K562 (cell line): ENCODE measurements around the gene F2RL2.

Experiments
- JUN ChIP-seq, 2 experiments: sonication (generic) in 1 of 2; formaldehyde crosslinking in 1 of 2; IDR thresholded peaks; 2 replicates each; pipeline versions ENCODE4 v1.6.1 to v1.8.0; 2012 to 2022; ENCODE audit warnings: borderline replicate concordance in 2 of 2, mild to moderate bottlenecking in 2 of 2, improper control_type of control experiment in 1 of 2, low read depth in 1 of 2, low read length in 1 of 2, missing genetic modification reagents in 1 of 2
- LEF1 ChIP-seq: fragments of 450-650 bp; IDR thresholded peaks from 2 replicates; pipeline ENCODE4 v1.6.1; 2016; ENCODE audit warnings: mild to moderate bottlenecking
- RAD21 ChIP-seq, 2 experiments: fragments of 250-450 bp in 1 of 2; fragments of 450-650 bp in 1 of 2; sonication (Bioruptor Pico) in 1 of 2; formaldehyde crosslinking in 1 of 2; IDR thresholded peaks in 1 of 2; conservative IDR thresholded peaks in 1 of 2; 2 replicates each; pipeline versions ENCODE4 v1.4.0 to v1.8.0; 2020 to 2022; ENCODE audit warnings: mild to moderate bottlenecking in 2 of 2, moderate library complexity in 1 of 2
- SP2 ChIP-seq: IDR thresholded peaks from 2 replicates; pipeline ENCODE4 v1.6.1; 2011; ENCODE audit warnings: mild to moderate bottlenecking, low read depth, low read length, moderate library complexity; ENCODE audit not compliant: poor library complexity, severe bottlenecking; ENCODE audit errors: extremely low read depth
- SPI1 ChIP-seq: IDR thresholded peaks from 2 replicates; pipeline ENCODE4 v1.6.1; 2011; ENCODE audit warnings: low read depth, low read length, control low read depth, borderline replicate concordance

DNA sequence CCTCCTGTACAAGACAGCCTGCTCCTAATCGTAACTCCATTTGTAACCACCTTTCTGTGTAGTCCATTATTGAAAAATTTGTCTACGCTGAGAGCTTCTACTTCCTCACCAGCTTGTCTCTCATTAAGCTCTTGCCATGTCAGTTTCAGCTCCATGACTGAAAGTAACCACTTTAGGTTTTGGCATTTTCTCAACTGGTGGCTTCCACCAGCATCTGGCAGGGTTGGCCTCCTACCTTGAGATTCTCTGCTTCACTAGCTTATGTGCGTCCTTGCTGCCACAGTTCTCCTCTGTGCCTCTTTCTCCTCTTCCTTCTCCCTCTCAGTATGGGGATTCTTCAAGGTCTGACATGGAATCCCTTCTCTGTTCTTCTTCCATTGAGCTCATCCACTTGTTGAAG is 31.8 kb downstream of the F2RL2 start:
- TF ChIP-seq SPI1 (no peak), JUN (IDR thresholded peaks at IDR 0.05; ENCODE audit: borderline replicate concordance, low read depth, low read length) (no peak), JUN (CRISPR knock-in tag; IDR thresholded peaks at IDR 0.05; ENCODE audit: borderline replicate concordance) (no peak), SP2 (no peak), RAD21 (CRISPR knock-in tag; conservative IDR thresholded peaks at IDR 0.05 in 1 of 2, IDR thresholded peaks at IDR 0.05 in 1 of 2) (no peak), LEF1 (no peak)
